ENCODE data around the gene PHKB. TPM values are rescaled to one million over a fixed set of nuclear protein-coding genes. Genes with fewer than 3 reads are reported as not detected.
"Not testable (repeated sequence)": the region's sequence is repeated elsewhere in the genome, so short reads cannot be mapped to it uniquely, and the experiment has no call there.

PHKB gene
- 53.7 and 87.4 TPM in 2 replicates for total RNA-seq (2014; rRNA removed; shearing (Covaris generic); ENCODE audit: low replicate concordance)

- Histone ChIP-seq H3K79me2 (ENCODE audit: low read length) (peaks cover 88% of the 10 kb centered on the region), H3K4me3 (ENCODE audit: low read length) (peak within 1 kb of the TSS; percentile 73), H3K9me2 (replicated peaks; ENCODE audit: insufficient read depth, low read length) (no peaks in the 10 kb centered on the region), H3K9me3 (ENCODE audit: low read length) (no peaks in the 10 kb centered on the region), H2AFZ (ENCODE audit: low read length) (no peak within 1 kb of the TSS), H3K27ac (ENCODE audit: low read length) (peak within 1 kb of the TSS; percentile 91), H3K36me3 (ENCODE audit: insufficient read depth, low read length) (peaks cover 18% of the 10 kb centered on the region; the same call in 1 of the 2 replicates), H3K4me2 (ENCODE audit: low read depth, low read length, poor library complexity, severe bottlenecking) (peak within 1 kb of the TSS; percentile 80), H3K9ac (ENCODE audit: low read length) (peak within 1 kb of the TSS; percentile 92), H3K27me3 (ENCODE audit: low read length) (no peaks in the 10 kb centered on the region), H4K20me1 (ENCODE audit: insufficient read depth, low read depth, low read length) (no peaks in the 10 kb centered on the region; the same call in 1 of the 2 replicates), H3K4me1 (ENCODE audit: low read length) (peaks cover 68% of the 10 kb centered on the region)
- DNase-seq: peak; percentile 98
Measured at GRCh38 chr16:47460711-47461597, at the start of gene PHKB, which contains the start of gene ITFG1. PHKB (plus strand) TSS chr16:47461331; CDS start chr16:47461351, 20 bp downstream. ITFG1 (minus strand) TSS chr16:47461063; CDS start chr16:47461045, 18 bp downstream.

DNA sequence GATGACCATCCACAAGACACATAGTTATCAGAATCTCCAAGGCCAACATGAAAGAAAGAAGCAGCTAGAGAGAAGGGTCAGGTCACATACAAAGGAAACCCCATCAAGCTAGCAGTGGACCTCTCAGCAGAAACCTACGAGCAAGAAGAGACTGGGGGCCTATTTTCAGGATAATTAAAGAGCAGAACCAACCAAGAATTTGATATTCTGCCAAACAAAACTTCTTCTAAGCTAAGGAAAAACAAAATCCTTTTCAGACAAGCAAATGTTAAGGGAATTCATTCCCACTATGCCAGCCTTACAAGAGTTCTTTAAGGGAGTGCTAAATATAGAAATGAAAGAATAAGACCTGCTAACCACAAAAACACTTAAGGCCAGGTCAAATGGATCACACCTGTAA, 48.1 kb upstream of the PHKB start:
- Histone ChIP-seq H3K9ac (ENCODE audit: low read length) (no peak overlapping the region), H3K27ac (ENCODE audit: low read length) (no peak overlapping the region), H3K36me3 (ENCODE audit: insufficient read depth, low read length) (peaks cover 9% of the 10 kb centered on the region), H3K4me3 (ENCODE audit: low read length) (no peak overlapping the region), H3K79me2 (ENCODE audit: low read length) (peaks cover 61% of the 10 kb centered on the region), H3K4me1 (ENCODE audit: low read length) (no peaks in the 10 kb centered on the region), H3K4me2 (ENCODE audit: low read depth, low read length, poor library complexity, severe bottlenecking) (no peak overlapping the region), H3K9me3 (ENCODE audit: low read length) (no peaks in the 10 kb centered on the region), H4K20me1 (ENCODE audit: insufficient read depth, low read depth, low read length) (no peaks in the 10 kb centered on the region), H3K27me3 (ENCODE audit: low read length) (no peaks in the 10 kb centered on the region), H2AFZ (ENCODE audit: low read length) (no peak overlapping the region), H3K9me2 (replicated peaks; ENCODE audit: insufficient read depth, low read length) (no peaks in the 10 kb centered on the region)
- no peak for DNase-seq

- Histone ChIP-seq H2AFZ (ENCODE audit: low read length) (no peak overlapping the region), H3K27ac (ENCODE audit: low read length) (no peak overlapping the region), H3K9me2 (replicated peaks; ENCODE audit: insufficient read depth, low read length) (no peaks in the 10 kb centered on the region), H4K20me1 (ENCODE audit: insufficient read depth, low read depth, low read length) (no peaks in the 10 kb centered on the region), H3K9ac (ENCODE audit: low read length) (no peak overlapping the region), H3K36me3 (ENCODE audit: insufficient read depth, low read length) (peaks cover 14% of the 10 kb centered on the region; the same call in 1 of the 2 replicates), H3K9me3 (ENCODE audit: low read length) (no peaks in the 10 kb centered on the region), H3K79me2 (ENCODE audit: low read length) (peaks cover 49% of the 10 kb centered on the region), H3K4me2 (ENCODE audit: low read depth, low read length, poor library complexity, severe bottlenecking) (no peak overlapping the region), H3K27me3 (ENCODE audit: low read length) (no peaks in the 10 kb centered on the region), H3K4me1 (ENCODE audit: low read length) (no peaks in the 10 kb centered on the region), H3K4me3 (ENCODE audit: low read length) (no peak overlapping the region)
- DNase-seq: no peak
Measured at GRCh38 chr16:47416869-47417268, 44.3 kb upstream of the PHKB start.

DNA sequence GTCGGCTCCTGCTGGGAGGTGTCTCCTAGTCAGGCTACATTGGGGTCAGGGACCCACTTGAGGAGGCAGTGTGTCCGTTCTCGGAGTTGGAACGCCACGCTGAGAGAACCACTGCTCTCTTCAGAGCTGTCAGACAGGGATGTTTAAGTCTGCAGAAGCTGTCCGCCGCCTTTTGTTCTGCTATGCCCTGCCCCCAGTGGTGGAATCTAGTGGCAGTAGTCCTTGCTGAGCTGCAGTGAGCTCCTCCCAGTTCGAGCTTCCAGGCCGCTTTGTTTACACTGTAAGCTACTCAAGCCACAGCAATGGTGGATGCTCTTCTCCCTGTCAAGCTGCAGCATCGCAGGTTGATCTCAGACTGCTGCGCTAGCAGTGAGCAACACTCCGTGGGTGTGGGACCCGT, 36.3 kb upstream of the PHKB start:
- Histone ChIP-seq H3K4me3 (ENCODE audit: low read length) (no peak overlapping the region), H3K4me1 (ENCODE audit: low read length) (no peaks in the 10 kb centered on the region), H3K9me3 (ENCODE audit: low read length) (no peaks in the 10 kb centered on the region), H3K27me3 (ENCODE audit: low read length) (no peaks in the 10 kb centered on the region), H3K9ac (ENCODE audit: low read length) (no peak overlapping the region), H2AFZ (ENCODE audit: low read length) (no peak overlapping the region), H3K9me2 (replicated peaks; ENCODE audit: insufficient read depth, low read length) (no peaks in the 10 kb centered on the region), H3K27ac (ENCODE audit: low read length) (no peak overlapping the region), H3K4me2 (ENCODE audit: low read depth, low read length, poor library complexity, severe bottlenecking) (no peak overlapping the region), H3K36me3 (ENCODE audit: insufficient read depth, low read length) (peaks cover 38% of the 10 kb centered on the region), H4K20me1 (ENCODE audit: insufficient read depth, low read depth, low read length) (no peaks in the 10 kb centered on the region), H3K79me2 (ENCODE audit: low read length) (peaks cover 16% of the 10 kb centered on the region)
- DNase-seq: no peak

- Histone ChIP-seq H3K36me3 (ENCODE audit: insufficient read depth, low read length) (peaks cover 38% of the 10 kb centered on the region), H4K20me1 (ENCODE audit: insufficient read depth, low read depth, low read length) (no peaks in the 10 kb centered on the region), H3K4me1 (ENCODE audit: low read length) (no peaks in the 10 kb centered on the region), H3K4me2 (ENCODE audit: low read depth, low read length, poor library complexity, severe bottlenecking) (no peak overlapping the region), H3K79me2 (ENCODE audit: low read length) (peaks cover 31% of the 10 kb centered on the region), H3K9me2 (replicated peaks; ENCODE audit: insufficient read depth, low read length) (no peaks in the 10 kb centered on the region), H3K9me3 (ENCODE audit: low read length) (no peaks in the 10 kb centered on the region), H3K27me3 (ENCODE audit: low read length) (no peaks in the 10 kb centered on the region), H3K4me3 (ENCODE audit: low read length) (no peak overlapping the region), H3K27ac (ENCODE audit: low read length) (no peak overlapping the region), H2AFZ (ENCODE audit: low read length) (no peak overlapping the region), H3K9ac (ENCODE audit: low read length) (no peak overlapping the region)
- DNase-seq: no peak
Measured at GRCh38 chr16:47426806-47427205, 34.3 kb upstream of the PHKB start.

DNA sequence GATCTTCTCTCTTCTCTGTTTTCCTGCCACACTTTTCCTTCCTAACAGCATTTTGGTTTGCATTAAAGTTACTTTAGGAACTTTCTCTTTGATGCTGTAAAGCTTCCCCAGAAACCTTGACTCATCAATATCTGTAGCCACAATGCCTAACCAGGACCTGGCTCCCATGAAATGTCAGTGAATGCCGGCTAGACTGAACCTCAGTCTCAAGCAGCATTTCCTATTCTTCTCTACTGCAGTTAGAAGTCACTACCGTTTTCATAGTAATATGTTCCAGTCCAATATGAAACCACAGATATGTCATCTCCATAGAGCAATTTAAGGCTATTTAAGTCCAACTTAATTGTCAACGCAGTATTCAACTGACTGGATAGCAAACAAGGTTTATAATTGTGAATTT, 29.2 kb upstream of the PHKB start:
- Histone ChIP-seq H2AFZ (ENCODE audit: low read length) (no peak overlapping the region), H4K20me1 (ENCODE audit: insufficient read depth, low read depth, low read length) (no peaks in the 10 kb centered on the region), H3K36me3 (ENCODE audit: insufficient read depth, low read length) (peaks cover 30% of the 10 kb centered on the region), H3K9ac (ENCODE audit: low read length) (no peak overlapping the region), H3K27ac (ENCODE audit: low read length) (no peak overlapping the region), H3K4me3 (ENCODE audit: low read length) (no peak overlapping the region), H3K9me2 (replicated peaks; ENCODE audit: insufficient read depth, low read length) (no peaks in the 10 kb centered on the region), H3K4me1 (ENCODE audit: low read length) (peaks cover 20% of the 10 kb centered on the region), H3K4me2 (ENCODE audit: low read depth, low read length, poor library complexity, severe bottlenecking) (no peak overlapping the region), H3K79me2 (ENCODE audit: low read length) (peaks cover 75% of the 10 kb centered on the region), H3K27me3 (ENCODE audit: low read length) (no peaks in the 10 kb centered on the region), H3K9me3 (ENCODE audit: low read length) (no peaks in the 10 kb centered on the region)
- no peak for DNase-seq

DNA sequence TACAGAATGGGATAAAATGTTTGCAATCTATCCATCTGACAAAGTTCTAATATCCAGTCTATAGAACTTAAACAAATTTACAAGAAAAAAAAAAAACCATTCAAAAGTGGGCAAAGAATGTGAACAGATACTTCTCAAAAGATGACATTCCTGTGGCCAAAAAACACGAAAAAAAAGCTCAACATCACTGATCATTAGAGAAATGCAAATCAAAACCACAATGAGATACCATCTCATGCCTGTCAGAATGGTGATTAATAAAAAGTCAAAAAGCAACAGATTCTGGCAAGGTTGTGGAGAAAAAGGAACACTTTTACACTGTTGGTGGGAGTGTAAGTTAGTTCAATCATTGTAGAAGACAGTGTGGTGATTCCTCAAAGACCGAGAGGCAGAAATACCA, 26.9 kb upstream of the PHKB start:
- not testable (repeated sequence) for H3K4me3 ChIP-seq (ENCODE audit: low read length); DNase-seq; H3K4me2 ChIP-seq (ENCODE audit: low read depth, low read length, poor library complexity, severe bottlenecking); H4K20me1 ChIP-seq (ENCODE audit: insufficient read depth, low read depth, low read length); H2AFZ ChIP-seq (ENCODE audit: low read length); H3K27ac ChIP-seq (ENCODE audit: low read length); H3K27me3 ChIP-seq (ENCODE audit: low read length); H3K9me2 ChIP-seq (replicated peaks; ENCODE audit: insufficient read depth, low read length); H3K9ac ChIP-seq (ENCODE audit: low read length); H3K9me3 ChIP-seq (ENCODE audit: low read length)
- H3K4me1 ChIP-seq (ENCODE audit: low read length): peaks cover 20% of the 10 kb centered on the region
- peaks cover 14% of the 10 kb centered on the region; the same call in 1 of the 2 replicates for H3K36me3 ChIP-seq (ENCODE audit: insufficient read depth, low read length)
- peaks cover 84% of the 10 kb centered on the region for H3K79me2 ChIP-seq (ENCODE audit: low read length)

DNA sequence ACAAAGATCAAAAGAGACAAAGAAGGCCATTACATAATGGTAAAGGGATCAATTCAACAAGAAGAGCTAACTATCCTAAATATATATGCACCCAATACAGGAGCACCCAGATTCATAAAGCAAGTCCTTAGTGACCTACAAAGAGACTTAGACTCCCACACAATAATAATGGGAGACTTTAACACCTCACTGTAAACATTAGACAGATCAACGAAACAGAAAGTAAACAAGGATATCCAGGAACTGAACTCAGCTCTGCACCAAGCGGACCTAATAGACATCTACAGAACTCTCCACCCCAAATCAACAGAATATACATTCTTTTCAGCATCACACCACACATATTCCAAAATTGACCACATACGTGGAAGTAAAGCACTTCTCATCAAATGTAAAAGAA, 21.1 kb upstream of the PHKB start:
- not testable (repeated sequence) for H3K27me3 ChIP-seq (ENCODE audit: low read length); H3K27ac ChIP-seq (ENCODE audit: low read length); H3K4me1 ChIP-seq (ENCODE audit: low read length); H3K9me3 ChIP-seq (ENCODE audit: low read length); H4K20me1 ChIP-seq (ENCODE audit: insufficient read depth, low read depth, low read length); DNase-seq; H2AFZ ChIP-seq (ENCODE audit: low read length); H3K4me3 ChIP-seq (ENCODE audit: low read length); H3K9me2 ChIP-seq (replicated peaks; ENCODE audit: insufficient read depth, low read length); H3K4me2 ChIP-seq (ENCODE audit: low read depth, low read length, poor library complexity, severe bottlenecking); H3K9ac ChIP-seq (ENCODE audit: low read length)
- peaks cover 24% of the 10 kb centered on the region for H3K36me3 ChIP-seq (ENCODE audit: insufficient read depth, low read length)
- H3K79me2 ChIP-seq (ENCODE audit: low read length): peaks cover 62% of the 10 kb centered on the region

All from Karpas-422 (cell line).